SU-DHL-6 (cell line): ENCODE measurements around the gene FOXC1.

ENCODE experiments used
- CTCF ChIP-seq: fragments of 200-600 bp; sonication (generic); IDR thresholded peaks from one replicate; pipeline ENCODE4 v1.5.1; 2017; ENCODE audit warnings: antibody characterized with exemption, mild to moderate bottlenecking, low read length, moderate library complexity; ENCODE audit not compliant: insufficient read depth, poor library complexity, severe bottlenecking
- EZH2phosphoT487 ChIP-seq: fragments of 200-600 bp; sonication (generic), shearing (Covaris generic); conservative IDR thresholded peaks from 2 replicates; pipeline ENCODE4 v1.6.1; 2018; ENCODE audit warnings: mild to moderate bottlenecking, antibody characterized with exemption, low read length, moderate library complexity, mixed read lengths

GRCh38 chr6:1616701-1617463, 7.2 kb downstream of the FOXC1 start:
- TF ChIP-seq CTCF (no peak), EZH2phosphoT487 (no peak)
